ENCODE data around the gene CRIM1. TPM values are rescaled to one million over a fixed set of nuclear protein-coding genes. Genes with fewer than 3 reads are reported as not detected.

The CRIM1 gene
- total RNA-seq, 1 experiment from 2014 or later, result 292 TPM

GRCh38 chr2:36509075-36509474 lies 153.5 kb downstream of the CRIM1 start:
- H3K9me3 Mint-ChIP-seq (ENCODE audit: unreplicated experiment), result no peaks in the 10 kb centered on the region
- H3K4me1 ChIP-seq, result peaks cover 17% of the 10 kb centered on the region
- H3K27me3 Mint-ChIP-seq (ENCODE audit: insufficient read depth, unreplicated experiment), result no peaks in the 10 kb centered on the region
- H3K36me3 ChIP-seq (ENCODE audit: control insufficient read depth, insufficient read depth, low read length), result peaks cover 2% of the 10 kb centered on the region; the same call in 1 of the 2 replicates
- no peaks in the 10 kb centered on the region for H3K27me3 ChIP-seq (replicated peaks; ENCODE audit: control insufficient read depth, insufficient read depth, low read length)
- ChIA-PET CTCF (no interaction called here), POLR2A (no interaction called here)
- H3K4me3 Mint-ChIP-seq (ENCODE audit: unreplicated experiment), result no peak overlapping the region
- intact Hi-C loops (cut with micrococcal nuclease; ENCODE audit: unreplicated experiment), result no loop called here
- DNase-seq, result no peak
- peak overlapping the region; percentile 75 for H3K27ac Mint-ChIP-seq (ENCODE audit: unreplicated experiment)
- no TSS peak for BruUV-seq (replicated peaks)
- H3K4me1 Mint-ChIP-seq (ENCODE audit: low read depth, unreplicated experiment), result peaks cover 18% of the 10 kb centered on the region
- peaks cover 100% of the 10 kb centered on the region for H3K36me3 Mint-ChIP-seq (ENCODE audit: insufficient read depth, unreplicated experiment)
- no peak for TF ChIP-seq CTCF (IDR thresholded peaks at IDR 0.05; ENCODE audit: insufficient read depth in 1 of 2, low read depth in 1 of 2, low read length in 1 of 2, severe bottlenecking in 1 of 2, unreplicated experiment in 1 of 2)
- H3K9me3 ChIP-seq, result no peaks in the 10 kb centered on the region
- no peak overlapping the region for H3K4me3 ChIP-seq (ENCODE audit: low read depth, low read length)

- intact Hi-C loops (cut with micrococcal nuclease; ENCODE audit: unreplicated experiment), result no loop called here
- CTCF ChIA-PET, result interaction anchor here (1.0 kb wide), 1 partner anchor 159 kb away, joined by 3 read pairs; no protein-coding TSS in a partner anchor
- POLR2A ChIA-PET, result no interaction called here
- TF ChIP-seq CTCF (IDR thresholded peaks at IDR 0.05; ENCODE audit: insufficient read depth in 1 of 2, low read depth in 1 of 2, low read length in 1 of 2, severe bottlenecking in 1 of 2, unreplicated experiment in 1 of 2), result no peak
- peaks cover 5% of the 10 kb centered on the region for H3K36me3 ChIP-seq (ENCODE audit: control insufficient read depth, insufficient read depth, low read length)
- peak overlapping the region; percentile 66 for H3K27ac Mint-ChIP-seq (ENCODE audit: unreplicated experiment)
- BruUV-seq (replicated peaks), result no TSS peak
- H3K9me3 Mint-ChIP-seq (ENCODE audit: unreplicated experiment), result no peaks in the 10 kb centered on the region
- no peak for DNase-seq
- no peak overlapping the region for H3K4me3 Mint-ChIP-seq (ENCODE audit: unreplicated experiment)
- peaks cover 100% of the 10 kb centered on the region for H3K36me3 Mint-ChIP-seq (ENCODE audit: insufficient read depth, unreplicated experiment)
- H3K4me1 Mint-ChIP-seq (ENCODE audit: low read depth, unreplicated experiment), result peaks cover 6% of the 10 kb centered on the region
- H3K27me3 ChIP-seq (replicated peaks; ENCODE audit: control insufficient read depth, insufficient read depth, low read length), result no peaks in the 10 kb centered on the region
- H3K4me3 ChIP-seq (ENCODE audit: low read depth, low read length), result no peak overlapping the region
- no peaks in the 10 kb centered on the region for H3K4me1 ChIP-seq
- no peaks in the 10 kb centered on the region for H3K27me3 Mint-ChIP-seq (ENCODE audit: insufficient read depth, unreplicated experiment)
- no peaks in the 10 kb centered on the region for H3K9me3 ChIP-seq
Observed at GRCh38 chr2:36511858-36512603, 156.5 kb downstream of the CRIM1 start.

- ChIA-PET POLR2A (no interaction called here), CTCF (interaction anchor here (1.0 kb wide), 1 partner anchor 160 kb away, joined by 3 read pairs; no protein-coding TSS in a partner anchor)
- no peak for DNase-seq
- intact Hi-C loops (cut with micrococcal nuclease; ENCODE audit: unreplicated experiment), result no loop called here
- no peak for TF ChIP-seq CTCF (IDR thresholded peaks at IDR 0.05; ENCODE audit: insufficient read depth in 1 of 2, low read depth in 1 of 2, low read length in 1 of 2, severe bottlenecking in 1 of 2, unreplicated experiment in 1 of 2)
- peaks cover 6% of the 10 kb centered on the region for H3K4me1 Mint-ChIP-seq (ENCODE audit: low read depth, unreplicated experiment)
- Histone ChIP-seq H3K4me3 (ENCODE audit: low read depth, low read length) (no peak overlapping the region), H3K36me3 (ENCODE audit: control insufficient read depth, insufficient read depth, low read length) (peaks cover 6% of the 10 kb centered on the region), H3K9me3 (no peaks in the 10 kb centered on the region), H3K4me1 (no peaks in the 10 kb centered on the region), H3K27me3 (replicated peaks; ENCODE audit: control insufficient read depth, insufficient read depth, low read length) (no peaks in the 10 kb centered on the region)
- peaks cover 100% of the 10 kb centered on the region for H3K36me3 Mint-ChIP-seq (ENCODE audit: insufficient read depth, unreplicated experiment)
- H3K27me3 Mint-ChIP-seq (ENCODE audit: insufficient read depth, unreplicated experiment), result no peaks in the 10 kb centered on the region
- H3K9me3 Mint-ChIP-seq (ENCODE audit: unreplicated experiment), result no peaks in the 10 kb centered on the region
- H3K27ac Mint-ChIP-seq (ENCODE audit: unreplicated experiment), result peak overlapping the region; percentile 66
- H3K4me3 Mint-ChIP-seq (ENCODE audit: unreplicated experiment), result no peak overlapping the region
- BruUV-seq (replicated peaks), result no TSS peak
Observed at GRCh38 chr2:36512705-36513104, 157.1 kb downstream of the CRIM1 start.

Data from Caco-2 (cell line).